HG02588 (cell line): ENCODE results near the gene TSC22D3.
"Not testable (repeated sequence)": the region's sequence is repeated elsewhere in the genome, so short reads cannot be mapped to it uniquely, and the experiment has no call there.

Experiments
- ATAC-seq: cut with Tn5 transposase; IDR thresholded peaks from one replicate; pipeline ENCODE4 v1.9.1; 2021; ENCODE audit warnings: mild to moderate bottlenecking, moderate library complexity; ENCODE audit not compliant: unreplicated experiment

Gene TSC22D3

DNA sequence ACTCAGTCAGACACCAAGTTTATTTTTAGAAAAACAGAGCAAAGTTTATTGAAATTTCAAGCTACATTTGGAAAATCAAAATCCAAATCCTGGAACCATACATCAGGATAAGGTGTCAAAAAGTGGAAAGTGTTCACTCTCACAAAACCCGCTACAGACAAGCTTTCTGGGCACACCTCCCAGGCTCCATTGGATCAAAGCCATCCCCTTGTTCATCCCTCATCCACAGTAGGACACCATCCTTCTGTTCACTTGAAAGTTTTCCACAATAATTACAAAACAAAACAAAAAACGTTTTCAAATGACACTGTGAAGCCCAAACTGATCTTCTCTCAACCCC is 62.4 kb downstream of the TSC22D3 start:
- no peak for ATAC-seq

DNA sequence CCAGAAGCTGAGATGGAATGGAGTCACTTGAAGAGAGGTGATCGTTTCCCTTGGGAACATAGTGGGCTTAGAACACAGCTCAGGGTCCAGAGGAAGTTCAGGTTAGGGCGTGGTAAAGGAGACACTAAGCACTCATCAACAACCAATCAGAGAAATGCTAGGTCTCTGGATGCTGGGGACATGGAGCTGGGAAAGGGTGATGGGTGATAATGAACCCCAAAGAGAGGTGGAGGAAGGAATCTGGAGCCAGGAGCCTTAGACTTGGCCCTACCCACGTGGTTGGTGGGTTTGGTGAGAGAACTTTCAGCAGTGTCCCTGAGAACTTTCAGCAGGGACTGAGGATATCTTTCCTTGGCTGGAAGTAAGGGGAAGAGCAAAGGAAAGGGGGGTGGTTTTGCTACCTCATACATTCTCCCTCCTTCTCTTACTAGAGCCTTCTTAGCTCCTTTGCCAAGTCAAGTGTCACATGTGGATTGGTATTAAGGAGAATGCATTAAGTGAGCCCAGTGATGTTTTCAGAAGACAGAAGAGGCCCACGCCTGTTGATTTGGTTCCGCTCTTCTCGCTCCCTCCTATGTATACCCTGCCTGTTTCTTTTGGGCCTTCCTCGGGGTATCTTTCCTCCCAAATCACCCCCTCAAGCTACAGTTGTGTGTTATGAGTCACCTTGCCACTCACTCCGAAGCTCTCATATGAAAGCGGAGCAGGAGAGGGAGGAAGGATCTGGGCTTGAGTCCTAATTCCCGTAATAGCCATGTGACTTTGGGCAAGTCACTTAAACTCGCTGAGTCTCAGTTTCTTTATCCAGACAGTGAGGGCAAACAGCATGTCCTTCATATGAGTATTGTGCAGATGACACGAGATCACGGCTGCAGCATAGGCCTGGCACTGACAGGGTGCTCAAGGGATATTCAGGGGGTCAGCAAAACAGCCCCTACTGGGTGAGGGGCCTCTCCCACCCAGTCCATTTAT is 63.1 kb downstream of the TSC22D3 start:
- no peak for ATAC-seq

DNA sequence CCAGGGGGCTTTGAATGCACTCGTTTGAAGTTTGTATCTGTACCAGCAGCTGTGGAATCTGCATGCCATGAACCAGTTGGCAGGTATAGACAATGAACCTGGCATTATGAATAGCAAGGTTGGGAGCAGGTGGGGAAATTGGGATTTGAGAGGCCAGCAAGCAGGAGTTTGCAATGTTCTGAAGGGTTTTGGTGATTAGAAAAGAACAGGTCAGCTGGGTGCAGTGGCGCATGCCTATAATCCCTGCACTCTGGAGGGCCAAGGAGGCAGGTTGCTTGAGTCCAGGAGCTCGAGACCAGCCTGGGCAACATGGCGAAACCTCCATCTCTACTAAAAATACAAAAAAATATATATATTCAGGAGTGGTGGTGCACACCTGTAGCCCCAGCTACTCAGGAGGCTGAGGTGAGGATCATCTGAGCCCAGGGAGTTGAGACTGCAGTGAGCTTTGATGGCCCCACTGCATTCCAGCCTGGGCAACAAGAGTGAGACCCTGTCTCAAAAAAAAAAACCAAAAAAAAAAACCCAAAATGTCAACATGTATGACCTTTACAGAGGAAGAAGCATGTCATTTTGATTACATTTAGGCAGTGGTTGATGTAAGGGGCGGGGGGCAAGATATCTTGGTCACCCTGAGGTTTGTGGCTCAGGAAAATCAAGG is 63.9 kb downstream of the TSC22D3 start:
- no peak for ATAC-seq

DNA sequence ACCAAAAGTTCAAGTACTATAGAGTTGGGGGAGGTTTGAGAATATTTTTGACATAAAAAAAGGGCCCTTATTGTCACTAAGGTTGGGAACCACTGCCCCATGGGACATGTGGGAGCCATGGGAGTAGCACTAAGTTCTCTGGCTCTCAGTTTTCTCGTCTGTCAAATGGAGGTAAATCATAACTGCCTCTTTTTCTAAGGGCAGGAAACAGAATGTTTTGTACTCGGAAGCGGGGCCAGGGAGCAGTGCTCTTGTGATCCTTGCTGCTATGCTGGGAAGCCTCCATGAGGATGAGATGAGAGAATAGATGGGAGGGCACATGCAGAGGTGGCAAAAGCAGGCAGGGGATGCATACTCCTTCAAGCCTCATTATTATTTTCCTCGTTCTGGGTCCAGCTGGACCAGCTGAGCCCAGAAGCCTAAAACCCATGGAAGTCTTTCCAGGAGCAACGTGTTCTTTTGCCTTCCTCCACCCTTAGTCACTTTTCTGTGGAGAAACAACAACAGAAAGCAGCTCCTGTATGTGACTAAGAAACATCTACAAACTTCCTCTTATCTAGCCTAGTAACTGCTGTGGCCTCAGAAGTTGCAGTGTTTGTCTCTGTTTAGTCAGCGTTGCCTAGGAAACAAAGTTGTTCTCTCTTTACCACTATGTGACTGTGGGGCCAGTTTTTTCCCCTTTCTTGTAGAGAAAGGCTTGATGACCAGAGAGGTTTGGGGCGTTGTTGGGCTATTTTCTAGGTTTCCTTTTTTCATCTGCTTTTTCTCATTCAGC is 64.8 kb downstream of the TSC22D3 start:
- peak; percentile 94 for ATAC-seq

DNA sequence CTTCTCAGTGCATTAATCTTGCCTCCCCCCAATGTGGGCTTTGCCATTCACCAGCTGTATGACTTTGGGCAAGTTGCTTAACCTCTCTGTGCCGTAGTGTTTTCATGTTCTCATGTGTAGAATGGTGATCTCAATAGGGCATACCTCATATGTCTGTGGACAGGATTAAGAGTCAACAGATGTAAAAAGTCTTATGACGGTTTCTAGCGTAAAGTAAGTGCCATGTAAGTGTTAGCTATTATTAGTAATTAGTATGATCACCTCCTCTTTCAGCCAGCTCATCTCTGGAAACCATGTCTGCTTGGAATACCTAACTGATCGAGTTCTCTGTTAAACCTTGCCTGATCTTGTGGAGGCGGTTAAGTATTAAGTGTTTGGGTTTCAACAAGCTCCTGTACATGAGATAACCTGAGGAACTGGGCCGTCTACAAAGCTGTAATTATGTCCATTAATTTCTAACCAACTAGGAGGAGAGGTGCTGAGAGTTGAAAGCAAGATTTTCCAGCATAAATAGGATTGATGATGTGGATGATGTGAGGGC is 66.3 kb downstream of the TSC22D3 start:
- no peak for ATAC-seq

DNA sequence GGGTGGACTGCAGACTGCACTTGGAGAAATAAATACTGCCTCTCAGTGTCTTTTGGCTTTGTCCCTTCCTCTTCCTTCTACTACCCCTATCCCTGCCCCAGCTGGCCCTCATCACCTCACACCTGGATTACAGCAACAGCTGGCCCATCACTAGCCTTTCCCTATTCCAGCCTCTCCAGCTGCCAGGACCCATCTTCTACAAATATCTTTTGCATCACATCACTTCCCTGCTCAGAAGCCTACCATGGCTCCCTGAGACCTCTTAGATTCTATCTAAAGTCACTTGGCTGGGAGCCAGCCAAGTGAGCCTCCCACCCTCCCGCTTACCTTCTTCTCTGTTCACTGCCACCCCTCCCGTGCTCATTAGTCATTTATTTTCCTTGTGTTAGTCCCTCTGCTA is 66.8 kb downstream of the TSC22D3 start:
- no peak for ATAC-seq

DNA sequence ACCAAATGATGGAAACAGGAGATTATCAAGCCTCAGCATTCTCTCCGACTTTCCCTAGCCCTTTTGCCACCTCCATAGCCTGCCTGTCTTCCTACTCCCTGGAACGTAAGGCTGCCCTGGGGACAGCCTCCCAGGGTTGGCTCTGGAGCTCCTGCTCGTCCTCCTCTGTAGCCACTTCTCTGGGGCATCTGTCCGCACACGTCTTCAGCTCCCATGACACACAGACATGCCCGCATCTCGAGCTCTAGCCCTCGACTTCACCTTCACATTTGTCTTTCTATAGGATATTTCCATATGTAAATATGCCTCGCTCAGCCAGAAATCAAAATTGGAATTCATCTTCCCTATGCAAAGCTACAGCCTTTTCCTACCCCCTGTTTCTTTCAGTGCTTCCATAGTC is 67.7 kb downstream of the TSC22D3 start:
- ATAC-seq, result no peak

DNA sequence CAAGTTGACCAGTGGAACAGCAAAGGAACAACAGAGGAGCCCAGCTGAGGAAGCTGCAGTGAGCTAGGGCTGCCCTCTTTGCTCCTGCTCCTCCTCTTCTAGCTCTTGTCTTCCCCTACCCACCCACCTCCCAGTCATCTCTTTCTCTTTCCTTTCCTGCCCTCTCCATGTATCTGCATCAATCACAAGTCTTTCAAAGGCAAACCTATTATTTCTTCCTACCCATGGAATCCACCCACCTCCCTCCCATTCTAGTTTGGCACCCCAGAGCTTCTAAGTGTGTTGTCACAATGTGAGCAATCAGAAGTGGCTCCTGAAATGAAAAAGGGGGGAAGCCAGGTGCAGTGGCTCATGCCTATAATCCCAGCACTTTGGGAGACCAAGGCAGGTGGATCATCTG is 69.3 kb downstream of the TSC22D3 start:
- no peak for ATAC-seq

DNA sequence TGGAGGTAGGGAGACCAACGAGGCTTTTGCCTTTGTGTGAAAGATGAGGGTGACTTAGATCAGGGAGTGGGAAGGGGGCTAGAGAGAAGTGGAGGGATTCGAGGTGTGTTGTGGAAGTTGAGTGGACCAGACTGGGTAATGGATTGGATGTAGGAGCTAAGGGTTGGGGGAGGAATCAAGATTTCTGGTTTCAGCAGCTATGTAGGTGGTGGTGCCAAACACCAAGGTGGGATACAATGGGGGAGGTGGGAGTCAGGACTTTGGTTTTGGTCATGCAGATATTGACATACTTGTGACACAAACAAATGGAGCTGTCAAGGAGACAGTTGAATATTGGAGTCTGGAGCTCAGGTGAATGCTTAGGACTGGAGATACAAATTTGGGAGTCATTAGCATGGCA is 71.0 kb downstream of the TSC22D3 start:
- no peak for ATAC-seq

DNA sequence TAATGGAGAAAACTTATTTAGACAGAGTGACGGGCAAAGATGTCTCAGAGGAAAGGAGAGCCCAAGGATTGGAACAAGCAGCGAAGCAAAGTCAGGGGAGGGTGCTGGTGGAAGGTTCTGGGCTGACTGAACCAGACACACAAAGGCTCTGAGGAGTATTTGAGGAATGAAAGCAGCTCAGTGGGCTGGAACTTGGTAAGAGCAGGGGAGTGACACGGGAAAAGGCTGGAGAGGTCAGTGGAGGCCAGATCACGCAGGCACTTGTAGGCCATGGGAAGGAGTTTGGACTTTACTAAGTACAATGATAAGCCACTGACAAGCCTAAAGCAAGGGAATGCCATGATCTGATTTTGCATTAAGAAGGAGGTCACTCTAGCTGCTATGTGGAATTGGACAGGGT is 71.4 kb downstream of the TSC22D3 start:
- no peak for ATAC-seq

DNA sequence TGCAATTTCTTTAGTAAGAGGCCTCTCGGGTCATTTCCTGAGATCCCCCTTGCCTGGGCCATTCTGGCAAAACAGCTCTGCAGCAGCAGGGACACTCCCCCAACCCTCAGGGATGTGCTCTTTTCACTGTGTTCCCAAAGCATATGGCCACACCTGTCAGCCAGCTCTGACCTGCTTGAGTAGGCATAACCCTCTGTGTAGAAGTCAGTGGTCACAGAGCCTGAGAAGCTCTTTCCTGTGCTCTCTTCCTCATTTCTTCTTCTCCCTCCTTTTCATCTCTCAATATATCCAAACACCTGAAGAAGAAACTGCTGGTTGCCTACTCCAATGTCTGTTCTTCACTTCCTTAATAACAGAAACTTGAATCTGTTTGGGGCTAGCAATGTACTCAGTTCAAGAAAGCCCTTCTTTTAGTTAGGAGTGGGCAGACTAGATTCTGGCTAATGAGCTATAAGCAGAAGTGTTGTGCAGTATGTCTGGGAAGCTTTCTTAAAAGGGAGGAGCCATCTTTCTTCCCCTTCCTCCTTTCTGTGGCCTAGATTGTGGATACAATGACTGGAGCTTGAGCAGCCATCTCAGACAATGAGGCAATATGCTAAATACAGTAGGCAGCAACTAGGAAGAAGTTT is 74.0 kb downstream of the TSC22D3 start:
- peak; percentile 63 for ATAC-seq

DNA sequence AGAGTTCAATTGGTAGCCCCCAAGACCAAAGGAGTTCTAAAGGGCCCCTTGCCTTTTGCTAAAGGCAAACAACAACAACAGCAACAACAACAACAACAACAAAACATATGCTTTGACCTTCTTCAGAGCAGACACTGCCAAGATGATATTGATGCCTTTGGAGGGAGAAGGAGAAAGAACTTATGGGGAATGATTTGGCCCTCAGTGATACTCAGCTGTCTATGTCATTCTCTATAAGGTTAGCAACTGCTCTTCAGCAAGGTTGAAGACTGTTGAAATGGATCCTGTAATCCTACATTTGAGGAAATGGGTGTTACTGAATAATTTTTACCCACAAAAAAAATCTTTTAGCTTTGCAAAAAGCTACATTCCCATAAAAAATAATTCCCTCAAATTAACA is 74.8 kb downstream of the TSC22D3 start:
- no peak for ATAC-seq

DNA sequence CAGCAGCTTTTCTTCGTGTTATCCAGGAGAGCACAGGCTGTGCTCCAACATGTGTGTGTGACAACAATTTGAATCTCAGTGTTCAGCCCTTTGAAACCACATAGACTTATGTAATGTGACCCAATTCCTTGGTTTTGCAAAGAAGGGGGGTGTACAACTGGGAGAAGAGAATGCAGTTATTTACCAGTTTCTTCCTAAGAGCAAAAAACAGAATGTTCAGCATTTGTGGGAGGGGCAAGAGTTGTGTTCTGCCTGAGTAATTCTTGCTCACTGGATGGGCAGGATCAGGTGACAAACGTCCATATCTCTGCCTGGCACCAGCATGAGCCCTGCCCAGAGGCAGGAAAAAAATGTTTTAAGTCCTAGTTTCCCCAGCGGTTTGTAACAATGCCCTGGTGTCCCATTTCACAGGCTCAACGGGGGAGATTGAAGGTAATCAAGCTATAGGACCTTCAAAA is 75.2 kb downstream of the TSC22D3 start:
- ATAC-seq, result no peak

DNA sequence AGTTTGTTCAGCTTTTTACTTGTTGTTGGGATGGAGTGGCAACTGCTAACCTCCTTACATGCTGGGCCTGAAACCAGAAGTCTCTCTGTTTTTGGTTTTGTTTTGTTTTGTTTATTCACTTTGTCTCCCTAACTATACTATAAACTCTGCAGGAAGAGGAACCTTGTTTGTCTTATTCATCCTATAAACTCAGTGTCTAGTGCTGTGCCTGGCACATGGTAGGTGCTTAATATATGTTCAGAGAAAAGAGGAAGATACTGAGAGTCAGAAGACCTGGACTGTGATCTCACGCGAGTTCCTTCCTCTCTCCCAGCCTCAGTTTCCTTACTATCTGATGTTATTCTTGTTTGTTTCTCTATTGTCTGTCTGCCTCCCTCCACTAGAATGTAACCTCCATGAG is 76.0 kb downstream of the TSC22D3 start:
- no peak for ATAC-seq

DNA sequence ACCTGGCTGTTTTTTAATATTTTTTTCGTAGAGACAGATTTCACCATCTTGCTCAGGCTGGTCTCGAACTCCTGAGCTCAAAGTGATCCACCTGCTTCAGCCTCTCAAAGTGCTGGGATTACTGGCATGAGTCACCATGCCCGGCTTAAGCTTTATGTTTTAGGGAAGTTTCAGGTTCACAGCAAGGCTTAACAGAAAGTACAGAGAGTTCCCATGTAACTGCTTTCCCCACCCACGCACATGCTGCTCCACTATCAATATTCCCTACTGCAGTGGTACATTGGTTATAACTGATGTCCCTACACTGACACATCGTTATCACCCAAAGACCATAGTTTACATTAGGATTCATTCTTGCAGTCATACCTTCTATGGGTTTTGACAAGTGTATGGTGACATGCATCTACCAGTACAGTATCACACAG is 84.6 kb downstream of the TSC22D3 start:
- ATAC-seq, result no peak

DNA sequence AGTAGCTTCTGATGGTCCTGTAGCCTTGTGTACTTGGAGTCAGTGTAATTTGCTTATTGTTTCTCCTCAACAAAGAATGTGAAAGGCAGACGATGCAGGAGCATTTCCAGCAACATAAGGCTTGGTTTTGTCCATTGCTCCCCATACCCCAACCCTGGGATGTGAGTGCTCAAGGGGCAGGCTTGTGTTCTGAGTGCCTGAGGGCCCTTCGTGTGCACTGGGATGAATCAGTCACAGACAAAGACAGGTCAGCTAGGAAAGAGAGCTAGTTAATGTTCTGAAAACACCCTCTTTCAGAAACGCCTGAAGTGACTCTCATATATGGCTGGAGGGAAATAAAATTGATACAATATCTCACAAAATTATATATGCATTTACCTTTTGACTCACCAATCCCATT is 88.1 kb downstream of the TSC22D3 start:
- no peak for ATAC-seq

DNA sequence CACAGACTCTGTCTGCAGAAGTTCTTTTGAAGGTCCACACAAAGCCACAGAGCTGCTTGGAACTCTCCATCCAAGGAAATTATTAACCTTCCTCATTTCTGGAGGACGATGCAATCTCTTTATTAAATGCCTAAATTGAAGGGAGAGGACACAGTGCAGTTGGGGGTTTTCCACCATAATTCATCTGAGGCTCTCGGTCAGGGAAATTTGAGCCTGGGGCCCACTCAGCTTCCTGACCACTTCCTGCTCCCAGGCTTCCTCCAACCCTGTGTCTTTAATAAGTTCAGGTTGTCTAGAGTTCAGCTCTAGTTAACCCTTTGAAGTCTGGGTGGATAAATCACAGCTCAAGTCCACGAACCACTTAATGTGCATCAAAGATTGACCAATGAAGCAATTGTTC is 88.8 kb downstream of the TSC22D3 start:
- ATAC-seq, result no peak

DNA sequence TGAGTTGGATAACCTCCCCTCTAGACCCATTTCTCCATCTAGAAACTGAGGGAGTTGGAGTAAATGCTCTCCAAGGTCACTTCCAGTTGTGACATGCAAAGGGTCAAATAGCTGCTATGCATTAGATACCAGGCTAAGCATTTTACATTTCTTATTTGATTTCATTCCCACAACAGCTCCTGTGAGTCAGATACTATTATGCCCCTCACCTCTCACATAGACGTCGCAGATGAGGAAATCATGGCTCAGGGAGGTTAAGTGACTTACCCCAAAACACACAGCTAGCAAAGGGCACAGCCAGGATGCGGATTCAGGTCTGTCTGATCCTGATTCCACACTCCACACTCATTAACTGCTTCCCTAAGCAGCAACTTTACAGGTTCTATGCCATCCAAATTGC is 89.6 kb downstream of the TSC22D3 start:
- no peak for ATAC-seq

DNA sequence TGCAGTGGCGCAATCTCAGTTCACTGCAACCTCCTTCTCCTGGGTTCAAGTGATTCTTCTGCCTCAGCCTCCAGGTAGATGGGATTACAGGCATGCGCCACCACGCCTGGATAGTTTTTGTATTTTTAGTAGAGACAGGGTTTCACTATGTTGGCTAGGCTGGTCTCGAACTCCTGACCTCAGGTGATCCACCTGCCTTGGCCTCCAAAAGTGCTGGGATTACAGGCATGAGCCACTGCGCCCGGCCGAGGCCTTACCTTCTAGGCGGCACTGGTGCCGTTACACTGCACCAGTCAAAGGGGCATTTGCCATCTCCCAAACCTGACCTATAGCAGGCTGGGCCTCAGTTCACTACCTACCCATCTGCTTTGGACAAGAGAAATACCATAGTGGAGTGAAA is 90.0 kb downstream of the TSC22D3 start:
- ATAC-seq, result not testable (repeated sequence)

DNA sequence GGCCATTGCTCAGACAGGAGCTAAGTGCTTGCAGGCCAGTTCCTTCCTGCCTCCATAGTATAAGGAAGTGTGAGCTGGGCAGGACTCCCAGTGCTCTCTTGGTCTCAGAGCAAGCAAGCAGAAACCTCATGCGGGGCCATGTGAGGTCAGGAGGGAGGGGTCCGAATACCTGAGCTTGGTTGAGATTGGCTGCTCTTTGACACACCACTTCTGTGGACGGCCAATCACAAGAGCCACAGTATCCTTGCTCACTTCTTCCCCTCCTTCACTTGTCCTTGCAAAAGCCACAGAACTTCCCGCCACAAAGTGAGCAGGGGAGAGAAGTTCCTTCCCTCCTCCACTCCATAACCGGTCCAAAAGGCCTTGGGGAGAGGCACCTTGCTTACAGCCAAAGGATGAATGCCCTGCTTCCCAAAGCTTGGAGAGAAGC is 90.6 kb downstream of the TSC22D3 start:
- ATAC-seq, result peak; percentile 76

DNA sequence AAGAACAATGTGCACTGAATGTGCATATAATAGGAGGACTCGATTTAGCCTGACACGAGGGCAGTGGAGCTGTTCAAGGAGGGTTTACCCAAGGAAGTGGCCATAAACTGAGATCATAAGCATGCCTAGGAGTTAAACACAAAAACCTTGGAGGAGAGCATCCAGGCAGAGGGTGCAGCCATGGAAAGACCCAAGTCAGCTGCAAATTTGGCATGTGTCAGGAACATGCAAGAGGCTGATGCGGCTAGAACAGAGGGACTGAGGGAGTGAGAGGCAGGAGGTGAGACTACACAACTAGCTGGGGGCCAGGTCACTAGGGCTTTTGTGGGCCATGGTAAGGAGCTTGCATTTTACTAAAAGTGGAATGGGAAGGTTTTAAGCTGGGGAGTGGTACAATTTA is 91.7 kb downstream of the TSC22D3 start:
- ATAC-seq, result no peak
